Measurements from ENCODE around the gene MYH11. TPM values are rescaled to one million over a fixed set of nuclear protein-coding genes. Genes with fewer than 3 reads are reported as not detected.
"Not testable (repeated sequence)": the region's sequence is repeated elsewhere in the genome, so short reads cannot be mapped to it uniquely, and the experiment has no call there.

MYH11 gene
- total RNA-seq, 6 donors from 2014 or later, result 33.6 to 224 (median 87.4) TPM

GRCh38 chr16:15672514-15673167 lies 184.2 kb downstream of the MYH11 start:
- Histone ChIP-seq H3K4me3 (peak overlapping the region in 2 of 4 donors; percentile 15 to 31), H3K4me1 (peaks cover 16 to 33% (median 26%) of the 10 kb centered on the region in 4 donors), H3K27me3 (no peaks in the 10 kb centered on the region), H3K36me3 (peaks cover 8 to 34% (median 23%) of the 10 kb centered on the region in 4 donors), H3K9me3 (no peaks in the 10 kb centered on the region), H3K27ac (peak overlapping the region; percentile 85 to 93 (median 86))
- DNase-seq (peak; percentile 77 to 94), ATAC-seq (ENCODE audit: low FRiP score in 2 of 2) (peak; percentile 93 to 98)
- TF ChIP-seq POLR2AphosphoS5 (IDR thresholded peaks at IDR 0.05) (peak; percentile 94 to 96), EP300 (IDR thresholded peaks at IDR 0.05) (peak in 1 of 4 donors; percentile 88), CTCF (IDR thresholded peaks at IDR 0.05) (no peak), POLR2A (IDR thresholded peaks at IDR 0.05) (peak in 2 of 4 donors; percentile 35 to 64)
- 14 to 17% methylated on average over 15 to 20 of the region's 20 CpGs for WGBS, 2 donors

- Histone ChIP-seq H3K36me3 (peaks cover 8 to 37% (median 26%) of the 10 kb centered on the region in 4 donors), H3K4me1 (peaks cover 16 to 33% (median 26%) of the 10 kb centered on the region in 4 donors), H3K4me3 (peak overlapping the region in 1 of 4 donors; percentile 31), H3K27ac (peak overlapping the region; percentile 85 to 93 (median 86))
- WGBS, 2 donors, result 85 to 88% methylated on average over 10 of the region's 10 CpGs
- not testable (repeated sequence) for H3K27me3 ChIP-seq, H3K9me3 ChIP-seq
- DNase-seq (peak in 1 of 2 donors; percentile 25), ATAC-seq (ENCODE audit: low FRiP score in 2 of 2) (peak in 1 of 2 donors; percentile 1)
Measured at GRCh38 chr16:15672127-15672513, 184.7 kb downstream of the MYH11 start.

- Histone ChIP-seq H3K4me3 (no peak overlapping the region), H3K36me3 (peaks cover 8 to 42% (median 31%) of the 10 kb centered on the region in 4 donors), H3K27me3 (no peaks in the 10 kb centered on the region), H3K9me3 (no peaks in the 10 kb centered on the region), H3K4me1 (peaks cover 16 to 33% (median 26%) of the 10 kb centered on the region in 4 donors), H3K27ac (peak overlapping the region; percentile 85 to 93 (median 86))
- TF ChIP-seq EP300 (IDR thresholded peaks at IDR 0.05) (no peak), POLR2AphosphoS5 (IDR thresholded peaks at IDR 0.05) (no peak), CTCF (IDR thresholded peaks at IDR 0.05) (no peak), POLR2A (IDR thresholded peaks at IDR 0.05) (no peak)
- no peak for ATAC-seq (ENCODE audit: low FRiP score in 2 of 2)
- DNase-seq, result no peak
- WGBS, 2 donors, result 91 to 95% methylated on average over 8 of the region's 8 CpGs
Measured at GRCh38 chr16:15671530-15672117, 185.2 kb downstream of the MYH11 start.

- Histone ChIP-seq H3K27me3 (no peaks in the 10 kb centered on the region), H3K27ac (no peak overlapping the region), H3K4me1 (peaks cover 4 to 11% (median 9%) of the 10 kb centered on the region in 4 donors), H3K4me3 (no peak overlapping the region), H3K9me3 (no peaks in the 10 kb centered on the region), H3K36me3 (peaks cover 8 to 66% (median 51%) of the 10 kb centered on the region in 4 donors)
- no peak for TF ChIP-seq CTCF (IDR thresholded peaks at IDR 0.05)
- no peak for TF ChIP-seq POLR2AphosphoS5 (IDR thresholded peaks at IDR 0.05)
- no peak for TF ChIP-seq POLR2A (IDR thresholded peaks at IDR 0.05)
- TF ChIP-seq EP300 (IDR thresholded peaks at IDR 0.05), result no peak
- ATAC-seq (ENCODE audit: low FRiP score in 2 of 2), result no peak
- DNase-seq, result no peak
- WGBS, 2 donors, result 91 to 95% methylated on average over 17 to 18 of the region's 18 CpGs
Measured at GRCh38 chr16:15667091-15667742, 189.6 kb downstream of the MYH11 start.

GRCh38 chr16:15665107-15665506 lies 191.7 kb downstream of the MYH11 start:
- Histone ChIP-seq H3K36me3 (peaks cover 8 to 58% (median 49%) of the 10 kb centered on the region in 4 donors), H3K4me3 (no peak overlapping the region), H3K4me1 (peaks cover 0 to 5% (median 0%) of the 10 kb centered on the region in 4 donors), H3K27me3 (no peaks in the 10 kb centered on the region), H3K27ac (no peak overlapping the region), H3K9me3 (no peaks in the 10 kb centered on the region)
- no peak for TF ChIP-seq POLR2A (IDR thresholded peaks at IDR 0.05)
- TF ChIP-seq CTCF (IDR thresholded peaks at IDR 0.05), result no peak
- TF ChIP-seq POLR2AphosphoS5 (IDR thresholded peaks at IDR 0.05), result no peak
- no peak for TF ChIP-seq EP300 (IDR thresholded peaks at IDR 0.05)
- ATAC-seq (ENCODE audit: low FRiP score in 2 of 2) (no peak), DNase-seq (no peak)
